HCT116 (cell line): Measurements from ENCODE around the gene KCNK1.

Experiments used
- EZH2 ChIP-seq: fragments of 200-600 bp; sonication (generic); IDR thresholded peaks from 2 replicates; pipeline ENCODE4 v1.6.1; 2017; ENCODE audit warnings: antibody characterized with exemption, mixed run types
- EZH2phosphoT487 ChIP-seq: fragments of 200-600 bp; IDR thresholded peaks from 2 replicates; pipeline ENCODE4 v1.6.1; 2018; ENCODE audit warnings: antibody characterized with exemption, borderline replicate concordance
- JUND ChIP-seq: IDR thresholded peaks from 2 replicates; pipeline ENCODE4 v1.6.1; 2012
- POLR2A ChIP-seq: IDR thresholded peaks from 2 replicates; pipeline ENCODE4 v1.7.0; 2011; ENCODE audit warnings: borderline replicate concordance; ENCODE audit not compliant: insufficient read depth, insufficient read length; ENCODE audit errors: extremely low read depth
- POLR2AphosphoS5 ChIP-seq: IDR thresholded peaks from 2 replicates; pipeline ENCODE4 v1.6.1; 2011; ENCODE audit warnings: mild to moderate bottlenecking, low read depth, low read length, moderate library complexity
- SIN3A ChIP-seq: IDR thresholded peaks from 2 replicates; pipeline ENCODE4 v1.6.1; 2012; ENCODE audit warnings: low read depth
- YY1 ChIP-seq: IDR thresholded peaks from 2 replicates; pipeline ENCODE4 v1.6.1; 2011; ENCODE audit warnings: low read length, low read depth, moderate library complexity, mild to moderate bottlenecking; ENCODE audit not compliant: insufficient replicate concordance; ENCODE audit errors: extremely low read depth
- ZNF274 ChIP-seq: fragments of 200-500 bp; sonication (Bioruptor generic); IDR thresholded peaks from 2 replicates; pipeline ENCODE4 v1.6.1; 2014; ENCODE audit warnings: mild to moderate bottlenecking, low read depth, low read length, inconsistent platforms
- TF ChIP-seq, protein P1 (sequence below), 3 experiments: fragments of 200-600 bp in 1 of 3; sonication (generic) in 1 of 3; IDR thresholded peaks in 2 of 3; conservative IDR thresholded peaks in 1 of 3; 2 replicates each; pipeline ENCODE4 v1.5.1; 2012 to 2017; ENCODE audit warnings: low read depth in 2 of 3, low read length in 2 of 3, antibody characterized with exemption in 1 of 3, borderline replicate concordance in 1 of 3, control low read depth in 1 of 3, mild to moderate bottlenecking in 1 of 3, mixed read lengths in 1 of 3, mixed run types in 1 of 3, moderate library complexity in 1 of 3; ENCODE audit not compliant: insufficient read depth in 1 of 3
- TF ChIP-seq, protein P2 (sequence below): IDR thresholded peaks from 2 replicates; pipeline ENCODE4 v1.6.1; 2012; ENCODE audit warnings: low read depth
- TF ChIP-seq, protein P3 (sequence below): IDR thresholded peaks from 2 replicates; pipeline ENCODE4 v1.6.1; 2012

DNA sequence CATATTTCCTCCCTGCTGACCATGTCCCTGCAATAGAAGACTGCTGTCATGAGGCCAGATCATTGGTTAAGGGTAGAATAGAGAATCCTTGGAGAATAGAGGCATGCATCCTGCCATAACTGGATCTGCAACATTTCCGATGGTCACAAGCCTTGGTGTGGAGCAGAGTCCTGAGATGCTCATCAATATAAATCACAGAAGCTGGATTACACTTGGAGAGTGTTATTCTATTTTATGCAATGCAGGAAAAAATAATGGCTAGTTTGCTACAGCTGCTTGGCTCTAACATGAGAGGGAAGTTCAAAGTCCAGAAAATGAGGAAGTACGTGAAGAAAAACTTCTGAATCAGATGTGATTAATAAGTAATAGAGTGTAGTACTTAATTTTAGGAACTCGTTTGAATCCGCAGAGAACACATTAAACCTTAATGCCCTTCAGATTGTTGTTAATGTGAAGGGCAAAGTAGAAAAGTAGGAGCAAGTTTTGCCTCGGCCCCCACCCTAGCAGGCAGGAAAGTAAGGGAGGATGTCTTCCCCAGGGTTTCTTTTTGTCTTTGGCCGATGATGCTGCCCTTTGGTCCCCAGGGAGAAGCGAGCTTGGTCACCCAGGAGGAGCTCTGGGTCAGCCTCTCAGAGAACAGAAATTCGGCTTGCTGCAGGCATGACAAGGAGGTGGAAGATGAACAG, 59.5 kb downstream of the KCNK1 start:
- TF ChIP-seq, protein P1, sequence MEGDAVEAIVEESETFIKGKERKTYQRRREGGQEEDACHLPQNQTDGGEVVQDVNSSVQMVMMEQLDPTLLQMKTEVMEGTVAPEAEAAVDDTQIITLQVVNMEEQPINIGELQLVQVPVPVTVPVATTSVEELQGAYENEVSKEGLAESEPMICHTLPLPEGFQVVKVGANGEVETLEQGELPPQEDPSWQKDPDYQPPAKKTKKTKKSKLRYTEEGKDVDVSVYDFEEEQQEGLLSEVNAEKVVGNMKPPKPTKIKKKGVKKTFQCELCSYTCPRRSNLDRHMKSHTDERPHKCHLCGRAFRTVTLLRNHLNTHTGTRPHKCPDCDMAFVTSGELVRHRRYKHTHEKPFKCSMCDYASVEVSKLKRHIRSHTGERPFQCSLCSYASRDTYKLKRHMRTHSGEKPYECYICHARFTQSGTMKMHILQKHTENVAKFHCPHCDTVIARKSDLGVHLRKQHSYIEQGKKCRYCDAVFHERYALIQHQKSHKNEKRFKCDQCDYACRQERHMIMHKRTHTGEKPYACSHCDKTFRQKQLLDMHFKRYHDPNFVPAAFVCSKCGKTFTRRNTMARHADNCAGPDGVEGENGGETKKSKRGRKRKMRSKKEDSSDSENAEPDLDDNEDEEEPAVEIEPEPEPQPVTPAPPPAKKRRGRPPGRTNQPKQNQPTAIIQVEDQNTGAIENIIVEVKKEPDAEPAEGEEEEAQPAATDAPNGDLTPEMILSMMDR (IDR thresholded peaks at IDR 0.05 in 2 of 3, conservative IDR thresholded peaks at IDR 0.05 in 1 of 3; ENCODE audit: borderline replicate concordance in 1 of 3, insufficient read depth in 1 of 3, low read depth in 2 of 3, low read length in 2 of 3): no peak
- TF ChIP-seq POLR2AphosphoS5: no peak
- TF ChIP-seq JUND: no peak
- TF ChIP-seq POLR2A: no peak
- TF ChIP-seq ZNF274: no peak
- TF ChIP-seq SIN3A: no peak
- TF ChIP-seq, protein P2, sequence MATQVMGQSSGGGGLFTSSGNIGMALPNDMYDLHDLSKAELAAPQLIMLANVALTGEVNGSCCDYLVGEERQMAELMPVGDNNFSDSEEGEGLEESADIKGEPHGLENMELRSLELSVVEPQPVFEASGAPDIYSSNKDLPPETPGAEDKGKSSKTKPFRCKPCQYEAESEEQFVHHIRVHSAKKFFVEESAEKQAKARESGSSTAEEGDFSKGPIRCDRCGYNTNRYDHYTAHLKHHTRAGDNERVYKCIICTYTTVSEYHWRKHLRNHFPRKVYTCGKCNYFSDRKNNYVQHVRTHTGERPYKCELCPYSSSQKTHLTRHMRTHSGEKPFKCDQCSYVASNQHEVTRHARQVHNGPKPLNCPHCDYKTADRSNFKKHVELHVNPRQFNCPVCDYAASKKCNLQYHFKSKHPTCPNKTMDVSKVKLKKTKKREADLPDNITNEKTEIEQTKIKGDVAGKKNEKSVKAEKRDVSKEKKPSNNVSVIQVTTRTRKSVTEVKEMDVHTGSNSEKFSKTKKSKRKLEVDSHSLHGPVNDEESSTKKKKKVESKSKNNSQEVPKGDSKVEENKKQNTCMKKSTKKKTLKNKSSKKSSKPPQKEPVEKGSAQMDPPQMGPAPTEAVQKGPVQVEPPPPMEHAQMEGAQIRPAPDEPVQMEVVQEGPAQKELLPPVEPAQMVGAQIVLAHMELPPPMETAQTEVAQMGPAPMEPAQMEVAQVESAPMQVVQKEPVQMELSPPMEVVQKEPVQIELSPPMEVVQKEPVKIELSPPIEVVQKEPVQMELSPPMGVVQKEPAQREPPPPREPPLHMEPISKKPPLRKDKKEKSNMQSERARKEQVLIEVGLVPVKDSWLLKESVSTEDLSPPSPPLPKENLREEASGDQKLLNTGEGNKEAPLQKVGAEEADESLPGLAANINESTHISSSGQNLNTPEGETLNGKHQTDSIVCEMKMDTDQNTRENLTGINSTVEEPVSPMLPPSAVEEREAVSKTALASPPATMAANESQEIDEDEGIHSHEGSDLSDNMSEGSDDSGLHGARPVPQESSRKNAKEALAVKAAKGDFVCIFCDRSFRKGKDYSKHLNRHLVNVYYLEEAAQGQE: no peak
- no peak for TF ChIP-seq EZH2
- TF ChIP-seq YY1: no peak
- TF ChIP-seq EZH2phosphoT487: no peak
- TF ChIP-seq, protein P3, sequence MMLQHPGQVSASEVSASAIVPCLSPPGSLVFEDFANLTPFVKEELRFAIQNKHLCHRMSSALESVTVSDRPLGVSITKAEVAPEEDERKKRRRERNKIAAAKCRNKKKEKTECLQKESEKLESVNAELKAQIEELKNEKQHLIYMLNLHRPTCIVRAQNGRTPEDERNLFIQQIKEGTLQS: no peak
